Stimulated activated naive CD4-positive, alpha-beta T cell (primary cell): ENCODE measurements around the gene TRIM24.
"Not testable (repeated sequence)": the region's sequence is repeated elsewhere in the genome, so short reads cannot be mapped to it uniquely, and the experiment has no call there.

ENCODE experiments used
- DNase-seq, 6 experiments: peaks; one replicate each; lab custom pipeline; 2025; lab: John Stamatoyannopoulos, UW

The TRIM24 gene

GRCh38 chr7:138495485-138495884 lies 35.4 kb downstream of the TRIM24 start:
- DNase-seq = no peak

GRCh38 chr7:138499340-138499739 lies 39.3 kb downstream of the TRIM24 start:
- DNase-seq = no peak

- not testable (repeated sequence) for DNase-seq
Measured at GRCh38 chr7:138500303-138500702, 40.2 kb downstream of the TRIM24 start.

- no peak for DNase-seq
Measured at GRCh38 chr7:138500892-138501291, 40.8 kb downstream of the TRIM24 start.

- no peak for DNase-seq
Measured at GRCh38 chr7:138502023-138502767, 42.1 kb downstream of the TRIM24 start.

GRCh38 chr7:138505361-138505873 lies 45.4 kb downstream of the TRIM24 start:
- no peak for DNase-seq

- DNase-seq = no peak
Measured at GRCh38 chr7:138506764-138507163, 46.7 kb downstream of the TRIM24 start.

- no peak for DNase-seq
Measured at GRCh38 chr7:138510003-138510402, 49.9 kb downstream of the TRIM24 start.

GRCh38 chr7:138512092-138512858 lies 52.2 kb downstream of the TRIM24 start:
- no peak for DNase-seq

- no peak for DNase-seq
Measured at GRCh38 chr7:138512885-138513284, 52.8 kb downstream of the TRIM24 start.

GRCh38 chr7:138513344-138513871 lies 53.3 kb downstream of the TRIM24 start:
- DNase-seq = no peak

GRCh38 chr7:138514044-138514443 lies 54.0 kb downstream of the TRIM24 start:
- no peak for DNase-seq

GRCh38 chr7:138515001-138515528 lies 55.0 kb downstream of the TRIM24 start:
- no peak for DNase-seq

GRCh38 chr7:138519061-138519798 lies 59.2 kb downstream of the TRIM24 start:
- no peak for DNase-seq

- no peak for DNase-seq
Measured at GRCh38 chr7:138520742-138521141, 60.7 kb downstream of the TRIM24 start.

- DNase-seq = no peak
Measured at GRCh38 chr7:138521837-138522461, 61.9 kb downstream of the TRIM24 start.

- DNase-seq = no peak
Measured at GRCh38 chr7:138524259-138524658, 64.2 kb downstream of the TRIM24 start.

GRCh38 chr7:138525757-138526156 lies 65.7 kb downstream of the TRIM24 start:
- no peak for DNase-seq

GRCh38 chr7:138527746-138528223 lies 67.7 kb downstream of the TRIM24 start:
- peak in 1 of 6 experiments; percentile 2 for DNase-seq

GRCh38 chr7:138536833-138537232 lies 76.8 kb downstream of the TRIM24 start:
- DNase-seq = not testable (repeated sequence)

- no peak for DNase-seq
Measured at GRCh38 chr7:138538518-138538917, 78.5 kb downstream of the TRIM24 start.
